Left colon (tissue), 2 donors: Measurements from ENCODE around the gene FAM186B. TPM values are rescaled to one million over a fixed set of nuclear protein-coding genes. Genes with fewer than 3 reads are reported as not detected.
A peak's percentile ranks its signal among the peaks of the same experiment; 100 is the strongest.
"Not testable (repeated sequence)": the region's sequence is repeated elsewhere in the genome, so short reads cannot be mapped to it uniquely, and the experiment has no call there.

Experiments
- ATAC-seq: fragments of 200-7000 bp; cut with Tn5 transposase; one replicate; pipeline ENCODE4 v1.9.1; 2020; ENCODE audit warnings: mild to moderate bottlenecking, moderate library complexity
- DNase-seq, 2 donors: peaks; one replicate each; pipeline ENCODE4 v3.0.0-alpha.2; 2020
- intact Hi-C, 2 donors: fragments of 100-400 bp; cut with DNase I in 1 of 2; cut with micrococcal nuclease in 1 of 2; formaldehyde crosslinking; loops; one replicate each; pipeline versions ENCODE4 v1.11.2 to v1.14.0; 2022; cut with DNase I, micrococcal nuclease
- long read RNA-seq: library from polyadenylated mRNA; unstranded; transcript quantifications from one replicate; pipeline ENCODE4 v2.0.0, GENCODE V29; 2021
- total RNA-seq, 2 donors: library from RNA; stranded (reverse); fragmentation: NEBNext Ultra II Directional; extraction: Animal tissue kit (Norgen Biotek cat#: 25700); gene quantifications; one replicate each; pipeline ENCODE4 v1.2.1, GENCODE V29; 2021
- donor health status: DM: no; HTN: no; CAD: no.
- donor health status: DM: yes; HTN: yes; CAD: no.

Gene FAM186B
- under 1 TPM; 0.25 to 0.31 TPM for total RNA-seq
- long read RNA-seq: 0 reads

DNA sequence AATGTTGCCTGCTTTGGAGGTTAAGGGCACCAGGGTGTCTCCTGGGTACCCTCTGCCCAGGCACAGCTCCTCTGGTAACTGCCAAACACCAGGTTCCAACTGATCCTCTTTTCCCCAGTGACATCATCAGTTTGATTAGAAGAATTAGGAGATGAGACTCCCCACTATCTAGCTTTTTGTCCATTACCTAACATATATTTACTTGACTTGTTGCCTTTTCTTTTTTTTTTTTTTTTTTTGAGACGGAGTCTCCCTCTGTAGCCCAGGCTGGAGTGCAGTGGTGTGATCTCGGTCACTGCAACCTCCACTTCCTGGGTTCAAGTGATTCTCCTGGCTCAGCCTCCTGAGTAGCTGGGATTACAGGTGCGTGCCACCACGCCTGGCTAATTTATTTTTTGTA, at the start of gene FAM186B:
Gene FAM186B, minus strand, starts transcription at position 101 of the 400 bp plus-strand sequence. CDS start 162 bp downstream, outside the sequence.
- DNase-seq, intact Hi-C loops, ATAC-seq: not testable (repeated sequence)

- intact Hi-C loops: no loop called here
- no peak for ATAC-seq
These were observed 49.3 kb upstream of the FAM186B start for GRCh38 chr12:49654715-49655114.

GRCh38 chr12:49652921-49653520, 47.6 kb upstream of the FAM186B start:
- ATAC-seq (no peak), DNase-seq (no peak)
- intact Hi-C loops: no loop called here

More at GRCh38 chr12:49654715-49655114, 49.3 kb upstream of the FAM186B start:
- DNase-seq: no peak

- ATAC-seq: no peak
- intact Hi-C loops: no loop called here
These were observed 46.4 kb upstream of the FAM186B start for GRCh38 chr12:49651855-49652254.

DNA sequence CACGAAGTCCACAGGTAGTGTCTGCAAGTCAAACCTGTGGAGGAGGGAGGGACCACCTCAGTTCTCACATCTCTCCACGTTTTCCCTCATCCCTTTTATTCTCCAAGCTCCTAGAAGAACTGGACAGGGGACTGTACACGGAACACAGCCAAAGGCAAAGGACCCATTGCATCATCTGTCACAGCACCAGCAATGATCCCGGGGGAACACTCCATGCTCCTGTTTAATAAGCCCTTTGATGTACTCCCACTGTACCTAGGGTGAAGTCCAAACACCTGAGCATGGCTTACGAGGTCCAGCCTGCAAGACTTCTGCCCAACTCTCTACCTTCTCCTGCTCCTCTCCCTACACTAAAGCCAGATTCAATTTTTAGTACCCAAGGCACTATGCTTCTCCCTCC, 44.5 kb upstream of the FAM186B start:
- no peak for DNase-seq
- no peak for ATAC-seq
- intact Hi-C loops: loop anchor here in 1 of 2 donors (5.0 kb wide), 1 partner anchor 57 kb away; the partner anchor contains the start of gene FMNL3

More at GRCh38 chr12:49651855-49652254, 46.4 kb upstream of the FAM186B start:
- DNase-seq: no peak

- intact Hi-C loops: loop anchor here in 1 of 2 donors (5.0 kb wide), 1 partner anchor 58 kb away; the partner anchor contains the start of gene FMNL3
These were observed 44.0 kb upstream of the FAM186B start for GRCh38 chr12:49649445-49649844.

GRCh38 chr12:49648712-49649003, 43.2 kb upstream of the FAM186B start:
- no peak for DNase-seq
- intact Hi-C loops: loop anchor here in 1 of 2 donors (5.0 kb wide), 1 partner anchor 59 kb away; the partner anchor contains the start of gene FMNL3
- no peak for ATAC-seq

More at GRCh38 chr12:49649445-49649844, 44.0 kb upstream of the FAM186B start:
- ATAC-seq (no peak), DNase-seq (no peak)

- intact Hi-C loops: loop anchor here in 1 of 2 donors (5.0 kb wide), 1 partner anchor 59 kb away; the partner anchor contains the start of gene FMNL3
- ATAC-seq (peak; percentile 62), DNase-seq (no peak)
These were observed 42.6 kb upstream of the FAM186B start for GRCh38 chr12:49647827-49648711.

GRCh38 chr12:49646871-49647654, 41.6 kb upstream of the FAM186B start:
- ATAC-seq: no peak
- intact Hi-C loops: loop anchor here in 1 of 2 donors (5.0 kb wide), 1 partner anchor 60 kb away; the partner anchor contains the start of gene FMNL3
- DNase-seq: no peak

DNA sequence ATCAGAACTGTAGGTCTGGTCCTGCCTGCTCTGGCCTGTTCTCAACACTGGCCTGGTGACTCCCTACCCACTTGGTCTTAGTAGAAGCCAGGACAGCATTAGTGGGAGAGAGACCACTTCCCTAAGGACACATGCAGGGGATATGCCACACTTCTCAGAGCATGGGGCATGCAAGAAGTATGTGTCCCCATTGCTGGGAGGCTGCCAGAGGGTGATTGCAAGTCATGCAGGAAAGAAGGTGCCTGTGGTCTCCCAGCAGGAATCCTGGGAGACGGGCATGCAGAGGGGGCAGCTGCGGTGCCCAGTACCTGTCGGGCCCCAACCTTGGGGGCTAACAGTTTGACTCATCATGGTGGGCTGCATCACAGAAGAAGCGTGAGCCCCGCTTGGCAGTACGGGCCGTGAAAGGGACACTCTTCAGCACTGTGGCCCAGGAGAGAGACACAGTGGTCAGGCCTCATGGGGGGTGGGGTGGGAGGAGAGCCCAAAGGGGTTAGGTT, 40.9 kb upstream of the FAM186B start:
- DNase-seq: no peak
- no peak for ATAC-seq
- intact Hi-C loops: loop anchor here in 1 of 2 donors (5.0 kb wide), 1 partner anchor 61 kb away; the partner anchor contains the start of gene FMNL3

GRCh38 chr12:49645146-49646039, 40.0 kb upstream of the FAM186B start:
- ATAC-seq (no peak), DNase-seq (no peak)
- intact Hi-C loops: loop anchor here in 1 of 2 donors (5.0 kb wide), 1 partner anchor 62 kb away; the partner anchor contains the start of gene FMNL3

GRCh38 chr12:49644620-49644994, 39.2 kb upstream of the FAM186B start:
- DNase-seq (peak; percentile 63 to 85), ATAC-seq (peak; percentile 84)
- intact Hi-C loops: loop anchor here in 1 of 2 donors (5.0 kb wide), 1 partner anchor 63 kb away; the partner anchor contains the start of gene FMNL3

- intact Hi-C loops: loop anchor here in 1 of 2 donors (5.0 kb wide), 1 partner anchor 63 kb away; the partner anchor contains the start of gene FMNL3
- DNase-seq (no peak), ATAC-seq (peak; percentile 9)
These were observed 38.7 kb upstream of the FAM186B start for GRCh38 chr12:49643961-49644619.

GRCh38 chr12:49643135-49643534, 37.7 kb upstream of the FAM186B start:
- DNase-seq (no peak), ATAC-seq (no peak)
- intact Hi-C loops: loop anchor here in 1 of 2 donors (5.0 kb wide), 1 partner anchor 64 kb away; the partner anchor contains the start of gene FMNL3

DNA sequence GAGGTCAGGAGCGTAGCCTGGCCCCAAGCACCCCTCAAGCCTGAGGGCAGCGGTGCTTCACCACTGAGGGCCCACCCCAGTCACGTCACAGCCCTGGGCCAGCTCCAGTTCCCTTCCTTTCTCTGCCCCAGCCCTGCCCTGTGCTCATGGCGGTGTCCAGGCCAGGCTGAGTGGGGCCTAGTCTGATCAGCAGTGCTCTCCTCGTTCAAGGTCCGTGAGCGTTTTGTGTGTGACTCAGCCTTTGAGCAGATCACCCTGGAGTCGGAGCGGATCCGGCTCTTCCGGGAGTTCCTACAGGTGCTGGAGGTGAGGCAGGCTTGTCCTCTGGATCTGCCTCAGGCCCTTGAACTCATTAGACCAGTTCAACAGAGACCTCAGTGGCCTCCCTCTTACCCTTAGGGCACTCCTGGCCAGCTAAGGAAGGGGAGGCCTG, 36.9 kb upstream of the FAM186B start:
- ATAC-seq: no peak
- DNase-seq: no peak
- intact Hi-C loops: loop anchor here in 1 of 2 donors (5.0 kb wide), 1 partner anchor 65 kb away; the partner anchor contains the start of gene FMNL3

DNA sequence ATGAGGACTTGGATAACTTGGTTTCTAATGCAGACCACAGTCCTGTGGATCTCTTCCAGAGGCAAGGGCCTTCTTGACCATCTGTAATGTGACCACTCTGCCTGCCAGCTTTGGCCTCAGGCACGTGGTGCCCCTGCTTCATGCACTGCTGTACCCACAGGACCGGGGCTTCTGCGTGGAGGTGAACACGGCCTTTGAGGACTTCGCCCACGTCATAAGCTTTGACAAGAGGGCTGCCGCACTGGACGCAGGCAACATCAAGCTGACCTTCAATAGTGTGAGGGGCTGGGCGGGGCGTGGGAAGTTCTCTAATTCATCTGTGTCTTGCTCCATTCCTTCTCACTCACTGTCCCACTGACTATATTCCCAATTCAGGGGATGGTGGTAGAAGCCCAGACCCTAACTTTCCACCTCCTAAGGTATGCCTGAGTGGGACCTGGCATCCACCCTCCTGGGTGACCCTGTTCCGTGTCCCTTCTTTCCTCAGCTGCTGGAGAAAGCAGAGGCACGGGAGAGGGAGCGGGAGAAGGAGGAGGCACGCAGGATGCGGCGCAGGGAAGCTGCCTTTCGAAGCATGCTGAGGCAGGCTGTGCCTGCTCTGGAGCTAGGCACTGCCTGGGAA, 36.4 kb upstream of the FAM186B start:
- ATAC-seq: no peak
- DNase-seq: no peak
- intact Hi-C loops: loop anchor here in 1 of 2 donors (5.0 kb wide), 1 partner anchor 65 kb away; the partner anchor contains the start of gene FMNL3
